ENCODE results near the gene LRP1B.

The LRP1B gene

DNA sequence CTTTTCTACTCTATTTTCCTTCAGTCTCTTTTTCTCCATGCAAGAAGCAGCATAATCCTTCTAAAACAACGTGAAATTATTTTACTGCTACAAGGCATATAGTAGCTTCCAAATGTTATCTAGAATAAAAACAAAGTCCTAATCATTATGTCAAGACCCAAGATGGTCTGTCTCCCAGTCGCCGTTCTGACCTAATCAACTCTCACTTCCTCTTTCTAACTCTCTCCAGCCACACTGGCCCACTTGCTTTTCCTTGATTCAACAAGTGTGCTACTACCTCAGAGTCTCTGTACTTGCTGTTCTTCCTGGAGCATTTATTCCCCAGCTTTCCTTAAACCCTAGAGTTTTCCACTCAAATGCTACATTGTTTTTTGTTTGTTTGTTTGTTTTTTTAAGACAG, 1491.2 kb downstream of the LRP1B start:
- Histone ChIP-seq H3K9me3 (ENCODE audit: insufficient read depth, low read depth, low read length) (no peaks in the 10 kb centered on the region; the same call in 1 of the 2 replicates), H3K27ac (ENCODE audit: low read length) (no peak overlapping the region), H3K36me3 (ENCODE audit: insufficient read depth, low read depth, low read length) (no peaks in the 10 kb centered on the region), H3K9ac (ENCODE audit: low read depth, low read length) (no peak overlapping the region), H3K27me3 (ENCODE audit: insufficient read depth, low read length) (no peaks in the 10 kb centered on the region), H3K4me1 (ENCODE audit: insufficient read depth, low read length) (no peaks in the 10 kb centered on the region), H3K4me3 (ENCODE audit: low read length) (no peak overlapping the region)

DNA sequence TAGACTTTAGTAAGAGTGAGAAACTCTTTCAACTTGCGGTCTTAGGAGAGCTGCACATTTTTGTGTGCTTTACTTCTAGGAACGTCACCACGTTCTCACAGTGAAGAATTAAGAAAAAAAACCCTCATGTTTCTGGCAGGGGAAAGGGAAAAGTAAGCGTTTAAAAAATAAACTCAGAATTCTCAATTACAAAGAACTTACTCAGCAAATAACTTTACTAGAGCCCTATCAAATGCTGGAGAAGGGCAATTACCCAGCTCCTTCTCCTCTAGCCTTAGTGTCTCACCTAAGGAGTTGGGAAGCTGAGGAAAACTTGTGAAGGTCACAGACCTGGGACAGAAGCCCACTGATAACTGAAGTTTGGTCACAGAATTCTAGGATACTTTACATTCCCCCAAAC, 1500.3 kb downstream of the LRP1B start:
- H3K9ac ChIP-seq (ENCODE audit: low read depth, low read length): no peak overlapping the region
- H3K27me3 ChIP-seq (ENCODE audit: insufficient read depth, low read length): no peaks in the 10 kb centered on the region
- H3K27ac ChIP-seq (ENCODE audit: low read length): no peak overlapping the region
- H3K36me3 ChIP-seq (ENCODE audit: insufficient read depth, low read depth, low read length): no peaks in the 10 kb centered on the region
- no peak overlapping the region for H3K4me3 ChIP-seq (ENCODE audit: low read length)
- no peaks in the 10 kb centered on the region for H3K4me1 ChIP-seq (ENCODE audit: insufficient read depth, low read length)
- H3K9me3 ChIP-seq (ENCODE audit: insufficient read depth, low read depth, low read length): no peaks in the 10 kb centered on the region

DNA sequence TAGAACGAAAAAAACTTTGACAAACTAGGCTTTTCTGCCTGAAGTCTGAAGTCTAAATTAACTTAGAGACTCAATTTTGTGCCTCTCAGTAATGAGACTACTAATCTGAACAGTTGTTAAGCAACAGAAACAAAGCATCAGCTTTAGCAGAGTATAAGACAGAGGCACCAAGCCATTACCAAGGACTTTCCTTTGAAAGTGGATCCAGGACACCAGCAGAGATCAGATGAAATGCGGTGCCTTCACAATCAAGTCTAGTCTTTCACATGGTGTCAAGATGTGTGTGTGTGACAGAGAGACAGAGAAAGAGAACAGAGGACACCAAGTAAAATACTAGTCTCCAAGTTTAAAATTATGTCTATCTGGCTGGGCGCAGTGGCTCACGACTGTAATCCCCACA, 1502.9 kb downstream of the LRP1B start:
- H3K36me3 ChIP-seq (ENCODE audit: insufficient read depth, low read depth, low read length): no peaks in the 10 kb centered on the region

DNA sequence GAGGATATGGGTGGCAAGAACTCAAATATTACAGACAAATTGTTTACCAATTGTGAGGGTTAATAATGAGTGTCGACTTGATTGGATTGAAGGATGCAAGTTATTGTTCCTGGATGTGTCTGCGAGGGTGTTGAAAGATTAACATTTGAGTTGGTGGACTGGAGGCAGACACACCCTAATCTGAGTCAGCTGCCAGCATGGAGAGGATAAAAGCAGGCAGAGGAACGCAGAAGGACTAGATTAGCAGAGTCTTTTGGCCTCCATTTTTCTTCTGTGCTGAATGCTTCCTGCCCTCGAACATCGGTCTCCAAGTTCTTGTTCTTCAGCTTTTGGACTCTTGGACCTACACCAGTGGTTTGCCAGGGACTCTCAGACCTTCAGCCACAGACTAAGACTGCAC, 1503.7 kb downstream of the LRP1B start:
- no peak overlapping the region for H3K4me3 ChIP-seq (ENCODE audit: low read length)
- no peaks in the 10 kb centered on the region for H3K9me3 ChIP-seq (ENCODE audit: insufficient read depth, low read depth, low read length)
- H3K9ac ChIP-seq (ENCODE audit: low read depth, low read length): no peak overlapping the region
- no peaks in the 10 kb centered on the region for H3K4me1 ChIP-seq (ENCODE audit: insufficient read depth, low read length)
- no peaks in the 10 kb centered on the region for H3K36me3 ChIP-seq (ENCODE audit: insufficient read depth, low read depth, low read length)
- H3K27me3 ChIP-seq (ENCODE audit: insufficient read depth, low read length): no peaks in the 10 kb centered on the region
- no peak overlapping the region for H3K27ac ChIP-seq (ENCODE audit: low read length)

More for the DNA sequence above, 1502.9 kb downstream of the LRP1B start:
- Histone ChIP-seq H3K4me1 (ENCODE audit: insufficient read depth, low read length) (no peaks in the 10 kb centered on the region), H3K27me3 (ENCODE audit: insufficient read depth, low read length) (no peaks in the 10 kb centered on the region), H3K9me3 (ENCODE audit: insufficient read depth, low read depth, low read length) (no peaks in the 10 kb centered on the region), H3K9ac (ENCODE audit: low read depth, low read length) (no peak overlapping the region), H3K4me3 (ENCODE audit: low read length) (no peak overlapping the region), H3K27ac (ENCODE audit: low read length) (no peak overlapping the region)

DNA sequence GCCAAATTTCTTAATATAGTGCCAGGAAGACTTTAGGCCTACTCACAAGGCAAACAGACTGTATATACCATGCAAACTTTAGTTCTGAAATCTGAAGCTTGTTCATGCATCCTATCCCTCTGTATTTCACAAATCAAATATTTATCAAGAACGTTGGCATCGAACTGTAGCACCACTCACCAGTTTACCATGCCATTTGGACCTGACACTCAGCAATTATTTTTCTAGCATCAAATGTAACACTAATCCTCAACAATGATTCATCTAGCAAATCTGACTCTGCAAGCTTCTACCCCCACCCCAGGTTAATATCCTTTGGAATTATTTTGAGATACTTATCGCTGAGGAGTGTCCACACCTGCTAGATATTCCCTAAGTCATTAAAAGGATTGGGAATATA, 1506.6 kb downstream of the LRP1B start:
- Histone ChIP-seq H3K27me3 (ENCODE audit: insufficient read depth, low read length) (no peaks in the 10 kb centered on the region), H3K9me3 (ENCODE audit: insufficient read depth, low read depth, low read length) (no peaks in the 10 kb centered on the region), H3K9ac (ENCODE audit: low read depth, low read length) (no peak overlapping the region), H3K27ac (ENCODE audit: low read length) (no peak overlapping the region), H3K36me3 (ENCODE audit: insufficient read depth, low read depth, low read length) (no peaks in the 10 kb centered on the region), H3K4me3 (ENCODE audit: low read length) (no peak overlapping the region), H3K4me1 (ENCODE audit: insufficient read depth, low read length) (no peaks in the 10 kb centered on the region)

DNA sequence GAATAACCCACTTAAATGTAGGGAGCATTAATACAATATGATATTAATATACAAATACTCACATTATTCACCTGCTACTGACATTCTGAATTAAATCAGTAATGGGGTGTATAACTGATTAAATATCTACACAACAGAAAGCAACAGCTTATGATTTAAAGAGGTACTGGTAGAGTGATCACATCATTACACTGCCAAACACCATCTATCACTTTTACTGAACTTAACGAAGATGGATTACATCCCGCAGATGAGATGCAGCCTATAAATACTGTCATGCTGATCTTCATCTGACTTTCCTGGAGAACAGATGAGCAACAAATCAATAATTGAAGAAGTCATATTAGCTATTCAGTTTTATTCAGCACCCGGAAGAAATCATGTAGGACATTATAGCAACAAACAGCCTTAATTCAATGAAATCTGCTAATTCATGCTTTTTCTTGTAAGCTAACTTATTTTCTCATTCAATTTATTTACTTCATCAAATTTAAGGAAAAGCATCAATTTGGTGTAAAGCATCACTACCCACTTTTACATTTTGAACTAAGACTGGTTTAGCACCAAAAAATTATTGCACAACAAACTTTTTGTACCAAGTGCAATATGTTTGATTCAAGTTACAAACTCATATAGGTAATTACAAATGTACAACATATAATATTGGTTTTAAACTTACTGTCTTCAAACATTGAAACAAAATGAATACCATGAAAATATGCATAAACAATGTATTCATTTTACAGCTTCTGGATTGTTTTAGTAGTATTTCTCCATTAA, 1509.0 kb downstream of the LRP1B start:
- H3K9ac ChIP-seq (ENCODE audit: low read depth, low read length): no peak overlapping the region
- no peaks in the 10 kb centered on the region for H3K36me3 ChIP-seq (ENCODE audit: insufficient read depth, low read depth, low read length)
- no peak overlapping the region for H3K4me3 ChIP-seq (ENCODE audit: low read length)
- no peaks in the 10 kb centered on the region for H3K4me1 ChIP-seq (ENCODE audit: insufficient read depth, low read length)
- no peak overlapping the region for H3K27ac ChIP-seq (ENCODE audit: low read length)
- H3K27me3 ChIP-seq (ENCODE audit: insufficient read depth, low read length): no peaks in the 10 kb centered on the region
- no peaks in the 10 kb centered on the region for H3K9me3 ChIP-seq (ENCODE audit: insufficient read depth, low read depth, low read length)

DNA sequence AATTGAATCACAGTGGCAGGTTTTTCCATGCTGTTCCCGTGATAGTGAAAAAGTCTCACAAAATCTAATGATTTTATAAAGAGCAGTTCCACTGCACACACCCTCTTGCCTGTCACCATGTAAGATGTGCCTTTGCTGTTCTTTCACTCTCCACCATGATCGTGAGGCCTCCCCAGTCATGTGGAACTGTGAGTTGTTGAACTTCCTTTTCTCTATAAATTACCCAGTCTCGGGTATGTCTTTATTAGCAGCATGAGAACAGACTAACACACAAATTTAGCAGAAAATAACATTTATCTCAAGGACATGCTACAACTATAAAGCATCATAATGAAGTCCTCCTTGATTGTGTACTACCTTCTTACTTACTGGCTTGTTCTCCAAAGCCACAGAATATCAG, 1526.0 kb downstream of the LRP1B start:
- H3K4me1 ChIP-seq (ENCODE audit: insufficient read depth, low read length): no peaks in the 10 kb centered on the region
- H3K27ac ChIP-seq (ENCODE audit: low read length): no peak overlapping the region
- no peaks in the 10 kb centered on the region for H3K27me3 ChIP-seq (ENCODE audit: insufficient read depth, low read length)
- no peaks in the 10 kb centered on the region for H3K36me3 ChIP-seq (ENCODE audit: insufficient read depth, low read depth, low read length)
- H3K9me3 ChIP-seq (ENCODE audit: insufficient read depth, low read depth, low read length): no peaks in the 10 kb centered on the region
- no peak overlapping the region for H3K9ac ChIP-seq (ENCODE audit: low read depth, low read length)
- H3K4me3 ChIP-seq (ENCODE audit: low read length): no peak overlapping the region

DNA sequence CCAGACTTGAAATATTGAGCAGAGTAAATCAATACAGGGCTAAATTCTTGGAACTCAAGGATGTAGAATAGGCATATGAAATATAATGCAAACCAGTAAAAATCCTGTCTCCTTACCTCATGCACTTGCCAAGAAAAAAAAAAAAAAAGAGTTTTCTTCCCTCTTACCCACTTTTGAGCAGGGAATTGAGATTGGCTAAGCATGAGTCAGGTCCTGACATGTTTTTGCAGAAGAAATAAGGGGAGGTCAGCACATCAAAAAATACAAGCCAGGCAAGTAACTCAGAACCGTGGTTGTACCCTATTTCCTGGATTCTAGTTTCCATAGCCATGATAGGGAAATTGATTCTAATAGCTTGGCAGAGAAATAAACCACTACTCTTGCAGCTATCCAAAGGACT, 1526.7 kb downstream of the LRP1B start:
- Histone ChIP-seq H3K27me3 (ENCODE audit: insufficient read depth, low read length) (no peaks in the 10 kb centered on the region), H3K9me3 (ENCODE audit: insufficient read depth, low read depth, low read length) (no peaks in the 10 kb centered on the region), H3K9ac (ENCODE audit: low read depth, low read length) (no peak overlapping the region), H3K36me3 (ENCODE audit: insufficient read depth, low read depth, low read length) (no peaks in the 10 kb centered on the region), H3K4me1 (ENCODE audit: insufficient read depth, low read length) (no peaks in the 10 kb centered on the region), H3K27ac (ENCODE audit: low read length) (no peak overlapping the region), H3K4me3 (ENCODE audit: low read length) (no peak overlapping the region)

DNA sequence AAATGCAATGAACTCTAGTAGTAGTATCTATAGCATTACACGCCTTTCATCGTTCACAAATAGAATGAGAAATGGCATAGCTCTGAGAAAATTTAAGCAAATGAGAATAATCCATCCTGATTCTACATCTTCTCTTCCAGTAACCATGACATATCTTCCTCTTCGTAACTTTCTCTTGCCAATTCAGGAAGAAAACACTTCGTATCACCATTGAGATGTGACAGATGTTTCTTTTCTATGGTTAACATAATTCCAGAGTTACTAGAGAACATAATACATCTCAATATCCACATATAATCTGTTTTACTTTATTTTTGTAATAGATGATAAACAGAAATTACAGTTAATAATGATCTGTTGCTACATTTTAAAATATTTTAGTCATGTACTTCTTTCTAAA, 1527.4 kb downstream of the LRP1B start:
- Histone ChIP-seq H3K9me3 (ENCODE audit: insufficient read depth, low read depth, low read length) (no peaks in the 10 kb centered on the region), H3K27me3 (ENCODE audit: insufficient read depth, low read length) (no peaks in the 10 kb centered on the region), H3K4me1 (ENCODE audit: insufficient read depth, low read length) (no peaks in the 10 kb centered on the region), H3K27ac (ENCODE audit: low read length) (no peak overlapping the region), H3K36me3 (ENCODE audit: insufficient read depth, low read depth, low read length) (no peaks in the 10 kb centered on the region), H3K4me3 (ENCODE audit: low read length) (no peak overlapping the region), H3K9ac (ENCODE audit: low read depth, low read length) (no peak overlapping the region)

DNA sequence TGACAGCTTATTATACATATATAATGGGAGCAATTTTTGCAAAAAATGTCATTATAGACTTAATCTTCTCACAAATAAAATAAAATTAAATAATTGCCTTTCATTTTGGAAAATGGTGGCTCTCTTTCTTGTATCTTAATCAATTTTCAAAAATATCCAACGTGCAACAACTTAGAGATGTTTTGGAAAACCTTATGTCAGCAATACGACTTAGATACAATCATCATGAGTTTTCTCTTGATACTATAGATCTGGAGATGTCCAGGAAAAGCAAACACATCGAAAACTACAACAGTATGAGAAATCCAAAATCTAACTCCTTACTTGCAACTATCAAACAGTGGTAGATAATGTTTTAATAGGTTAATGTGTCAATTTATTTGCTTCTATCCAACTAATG, 1529.0 kb downstream of the LRP1B start:
- no peak overlapping the region for H3K27ac ChIP-seq (ENCODE audit: low read length)
- no peaks in the 10 kb centered on the region for H3K9me3 ChIP-seq (ENCODE audit: insufficient read depth, low read depth, low read length)
- no peaks in the 10 kb centered on the region for H3K36me3 ChIP-seq (ENCODE audit: insufficient read depth, low read depth, low read length)
- H3K4me1 ChIP-seq (ENCODE audit: insufficient read depth, low read length): no peaks in the 10 kb centered on the region
- no peaks in the 10 kb centered on the region for H3K27me3 ChIP-seq (ENCODE audit: insufficient read depth, low read length)
- no peak overlapping the region for H3K9ac ChIP-seq (ENCODE audit: low read depth, low read length)
- H3K4me3 ChIP-seq (ENCODE audit: low read length): no peak overlapping the region

DNA sequence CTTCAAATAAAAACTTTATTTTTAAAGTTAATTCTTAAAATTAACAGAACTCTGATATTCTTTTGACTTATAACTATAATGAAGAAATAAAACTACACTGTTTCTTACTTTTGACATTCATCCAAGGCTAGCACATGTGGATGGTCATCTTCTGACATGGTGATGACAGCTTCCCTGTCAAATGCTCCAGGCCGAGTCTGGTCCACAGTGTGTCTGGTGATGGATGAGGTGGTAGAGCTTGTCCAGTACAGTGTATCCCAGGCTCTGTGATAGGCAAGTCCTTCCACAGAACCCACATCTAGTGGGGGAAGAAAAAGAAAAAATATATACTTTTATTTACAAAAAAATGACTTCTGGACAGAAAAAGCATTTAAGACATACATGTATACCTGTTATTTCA, 1529.5 kb downstream of the LRP1B start:
- Histone ChIP-seq H3K4me3 (ENCODE audit: low read length) (no peak overlapping the region), H3K36me3 (ENCODE audit: insufficient read depth, low read depth, low read length) (no peaks in the 10 kb centered on the region), H3K4me1 (ENCODE audit: insufficient read depth, low read length) (no peaks in the 10 kb centered on the region), H3K9ac (ENCODE audit: low read depth, low read length) (no peak overlapping the region), H3K27me3 (ENCODE audit: insufficient read depth, low read length) (no peaks in the 10 kb centered on the region), H3K9me3 (ENCODE audit: insufficient read depth, low read depth, low read length) (no peaks in the 10 kb centered on the region), H3K27ac (ENCODE audit: low read length) (no peak overlapping the region)

DNA sequence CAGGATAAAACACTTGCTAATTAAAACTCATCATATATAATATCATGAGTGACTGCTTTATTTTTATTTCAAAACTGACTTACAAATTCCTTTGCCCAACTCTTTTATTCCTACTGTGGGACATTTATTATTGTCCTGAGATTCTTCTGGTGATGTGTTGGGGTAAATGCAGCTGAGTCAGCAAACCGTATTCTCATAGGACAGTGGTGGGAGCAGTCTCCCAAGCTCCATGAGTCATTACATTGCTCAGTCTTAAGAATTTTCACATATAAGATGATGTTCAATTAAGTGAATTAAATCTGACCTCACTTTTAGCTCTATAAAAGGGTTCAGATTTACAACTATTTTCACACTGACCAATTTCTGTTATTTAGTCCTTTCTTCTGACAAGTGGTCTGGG, 1530.7 kb downstream of the LRP1B start:
- no peak overlapping the region for H3K27ac ChIP-seq (ENCODE audit: low read length)
- no peaks in the 10 kb centered on the region for H3K36me3 ChIP-seq (ENCODE audit: insufficient read depth, low read depth, low read length)
- H3K27me3 ChIP-seq (ENCODE audit: insufficient read depth, low read length): no peaks in the 10 kb centered on the region
- no peaks in the 10 kb centered on the region for H3K9me3 ChIP-seq (ENCODE audit: insufficient read depth, low read depth, low read length)
- H3K4me3 ChIP-seq (ENCODE audit: low read length): no peak overlapping the region
- H3K4me1 ChIP-seq (ENCODE audit: insufficient read depth, low read length): no peaks in the 10 kb centered on the region
- H3K9ac ChIP-seq (ENCODE audit: low read depth, low read length): no peak overlapping the region
